ENCODE data around the gene YTHDF2. TPM values are rescaled to one million over a fixed set of nuclear protein-coding genes. Genes with fewer than 3 reads are reported as not detected.

YTHDF2 gene
- total RNA-seq, 1 experiment from 2014 or later = 51.5 TPM

GRCh38 chr1:28751315-28752060 lies 14.7 kb downstream of the YTHDF2 start:
- no TSS peak for BruUV-seq (replicated peaks)
- Mint-ChIP-seq H3K9me3 (ENCODE audit: unreplicated experiment) (no peaks in the 10 kb centered on the region), H3K4me1 (ENCODE audit: low read depth, unreplicated experiment) (peaks cover 28% of the 10 kb centered on the region), H3K36me3 (ENCODE audit: insufficient read depth, unreplicated experiment) (peaks cover 62% of the 10 kb centered on the region), H3K27ac (ENCODE audit: unreplicated experiment) (no peak overlapping the region), H3K27me3 (ENCODE audit: insufficient read depth, unreplicated experiment) (no peaks in the 10 kb centered on the region), H3K4me3 (ENCODE audit: unreplicated experiment) (no peak overlapping the region)
- no peak for DNase-seq
- ChIA-PET CTCF (interaction anchor here (1.0 to 1.1 kb wide), 2 partner anchors 15 to 108 kb away, joined by 3 to 6 read pairs; partner anchors contain the start of genes TAF12 and YTHDF2), POLR2A (interaction anchor here (0.5 to 0.6 kb wide), 2 partner anchors 108 to 373 kb away, joined by 3 to 8 read pairs; no protein-coding TSS in a partner anchor)
- H3K4me3 ChIP-seq (ENCODE audit: low read depth, low read length) = no peak overlapping the region
- no peaks in the 10 kb centered on the region for H3K9me3 ChIP-seq
- intact Hi-C loops (cut with micrococcal nuclease; ENCODE audit: unreplicated experiment) = no loop called here
- H3K36me3 ChIP-seq (ENCODE audit: control insufficient read depth, insufficient read depth, low read length) = 0 out of 2 replicates have a peak, but pooled peaks cover 2% of the 10 kb centered on the region
- peaks cover 28% of the 10 kb centered on the region for H3K4me1 ChIP-seq
- H3K27me3 ChIP-seq (replicated peaks; ENCODE audit: control insufficient read depth, insufficient read depth, low read length) = no peaks in the 10 kb centered on the region
- no peak for TF ChIP-seq CTCF (IDR thresholded peaks at IDR 0.05; ENCODE audit: insufficient read depth in 1 of 2, low read depth in 1 of 2, low read length in 1 of 2, severe bottlenecking in 1 of 2, unreplicated experiment in 1 of 2)

GRCh38 chr1:28755701-28756100 lies 19.0 kb downstream of the YTHDF2 start:
- H3K36me3 ChIP-seq (ENCODE audit: control insufficient read depth, insufficient read depth, low read length) = 0 out of 2 replicates have a peak, but pooled peaks cover 2% of the 10 kb centered on the region
- Mint-ChIP-seq H3K4me3 (ENCODE audit: unreplicated experiment) (no peak overlapping the region), H3K36me3 (ENCODE audit: insufficient read depth, unreplicated experiment) (peaks cover 54% of the 10 kb centered on the region), H3K4me1 (ENCODE audit: low read depth, unreplicated experiment) (peaks cover 14% of the 10 kb centered on the region), H3K27ac (ENCODE audit: unreplicated experiment) (no peak overlapping the region), H3K27me3 (ENCODE audit: insufficient read depth, unreplicated experiment) (no peaks in the 10 kb centered on the region), H3K9me3 (ENCODE audit: unreplicated experiment) (no peaks in the 10 kb centered on the region)
- H3K27me3 ChIP-seq (replicated peaks; ENCODE audit: control insufficient read depth, insufficient read depth, low read length) = no peaks in the 10 kb centered on the region
- no TSS peak for BruUV-seq (replicated peaks)
- POLR2A ChIA-PET = interaction anchor here (0.6 to 1.3 kb wide), 2 partner anchors 10 to 113 kb away, joined by 3 to 4 read pairs; partner anchors contain the start of gene TAF12
- DNase-seq = no peak
- intact Hi-C loops (cut with micrococcal nuclease; ENCODE audit: unreplicated experiment) = loop anchor here (5.0 kb wide), 1 partner anchor 113 kb away; the partner anchor contains the start of gene TAF12
- H3K9me3 ChIP-seq = no peaks in the 10 kb centered on the region
- peaks cover 22% of the 10 kb centered on the region for H3K4me1 ChIP-seq
- no peak overlapping the region for H3K4me3 ChIP-seq (ENCODE audit: low read depth, low read length)
- CTCF ChIA-PET = interaction anchor here (0.6 to 1.8 kb wide), 3 partner anchors 19 to 113 kb away, joined by 4 to 18 read pairs (median 4); partner anchors contain the start of genes TAF12 and YTHDF2
- no peak for TF ChIP-seq CTCF (IDR thresholded peaks at IDR 0.05; ENCODE audit: insufficient read depth in 1 of 2, low read depth in 1 of 2, low read length in 1 of 2, severe bottlenecking in 1 of 2, unreplicated experiment in 1 of 2)

- H3K27ac Mint-ChIP-seq (ENCODE audit: unreplicated experiment) = no peak overlapping the region
- 0 out of 2 replicates have a peak, but pooled peaks cover 2% of the 10 kb centered on the region for H3K36me3 ChIP-seq (ENCODE audit: control insufficient read depth, insufficient read depth, low read length)
- POLR2A ChIA-PET = no interaction called here
Observed at GRCh38 chr1:28756846-28757245, 20.1 kb downstream of the YTHDF2 start.

More at GRCh38 chr1:28756846-28757245, 20.1 kb downstream of the YTHDF2 start:
- Mint-ChIP-seq H3K27me3 (ENCODE audit: insufficient read depth, unreplicated experiment) (no peaks in the 10 kb centered on the region), H3K4me1 (ENCODE audit: low read depth, unreplicated experiment) (peaks cover 7% of the 10 kb centered on the region), H3K9me3 (ENCODE audit: unreplicated experiment) (no peaks in the 10 kb centered on the region), H3K36me3 (ENCODE audit: insufficient read depth, unreplicated experiment) (peaks cover 54% of the 10 kb centered on the region), H3K4me3 (ENCODE audit: unreplicated experiment) (no peak overlapping the region)
- peak in 1 of 2 experiments; percentile 10 for DNase-seq
- Histone ChIP-seq H3K4me1 (peaks cover 13% of the 10 kb centered on the region), H3K27me3 (replicated peaks; ENCODE audit: control insufficient read depth, insufficient read depth, low read length) (no peaks in the 10 kb centered on the region), H3K9me3 (no peaks in the 10 kb centered on the region), H3K4me3 (ENCODE audit: low read depth, low read length) (no peak overlapping the region)
- BruUV-seq (replicated peaks) = no TSS peak
- TF ChIP-seq CTCF (IDR thresholded peaks at IDR 0.05; ENCODE audit: insufficient read depth in 1 of 2, low read depth in 1 of 2, low read length in 1 of 2, severe bottlenecking in 1 of 2, unreplicated experiment in 1 of 2) = no peak
- intact Hi-C loops (cut with micrococcal nuclease; ENCODE audit: unreplicated experiment) = loop anchor here (5.0 kb wide), 1 partner anchor 115 kb away; the partner anchor contains the start of gene TAF12
- CTCF ChIA-PET = interaction anchor here (1.8 kb wide), 1 partner anchor 114 kb away, joined by 4 read pairs; the partner anchor contains the start of gene TAF12
